Measurements from ENCODE around the gene KDM4C.

GRCh38 chr9:6938447-6938846 is 180.7 kb downstream of the KDM4C start:
- TF ChIP-seq CTCF (IDR thresholded peaks at IDR 0.05) (no peak), POLR2A (IDR thresholded peaks at IDR 0.05) (no peak), POLR2AphosphoS5 (IDR thresholded peaks at IDR 0.05) (no peak)
